ENCODE measurements around the gene WWC2. TPM values are rescaled to one million over a fixed set of nuclear protein-coding genes. Genes with fewer than 3 reads are reported as not detected.

Gene WWC2
- polyA plus RNA-seq, 1 experiment: 32.0 TPM

DNA sequence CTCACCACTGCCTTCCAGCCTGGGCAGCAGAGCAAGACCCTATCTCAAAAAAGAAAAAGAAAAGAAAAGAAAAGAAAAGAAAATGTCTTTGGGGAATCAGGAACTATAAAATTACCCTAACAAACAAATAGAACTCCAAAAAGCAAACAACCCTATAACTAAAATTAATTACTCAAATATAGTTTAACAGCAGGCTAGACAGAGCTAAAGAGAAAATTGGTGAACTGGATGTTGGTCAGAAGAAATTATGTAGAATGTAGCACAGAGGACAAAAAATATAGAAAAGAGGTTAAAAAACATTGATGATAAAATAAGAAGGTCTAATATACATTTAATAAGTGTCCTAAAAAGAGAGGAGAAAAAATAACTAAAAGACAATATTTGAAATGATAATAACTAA is 27.8 kb upstream of the WWC2 start:
- TF ChIP-seq, protein P1, sequence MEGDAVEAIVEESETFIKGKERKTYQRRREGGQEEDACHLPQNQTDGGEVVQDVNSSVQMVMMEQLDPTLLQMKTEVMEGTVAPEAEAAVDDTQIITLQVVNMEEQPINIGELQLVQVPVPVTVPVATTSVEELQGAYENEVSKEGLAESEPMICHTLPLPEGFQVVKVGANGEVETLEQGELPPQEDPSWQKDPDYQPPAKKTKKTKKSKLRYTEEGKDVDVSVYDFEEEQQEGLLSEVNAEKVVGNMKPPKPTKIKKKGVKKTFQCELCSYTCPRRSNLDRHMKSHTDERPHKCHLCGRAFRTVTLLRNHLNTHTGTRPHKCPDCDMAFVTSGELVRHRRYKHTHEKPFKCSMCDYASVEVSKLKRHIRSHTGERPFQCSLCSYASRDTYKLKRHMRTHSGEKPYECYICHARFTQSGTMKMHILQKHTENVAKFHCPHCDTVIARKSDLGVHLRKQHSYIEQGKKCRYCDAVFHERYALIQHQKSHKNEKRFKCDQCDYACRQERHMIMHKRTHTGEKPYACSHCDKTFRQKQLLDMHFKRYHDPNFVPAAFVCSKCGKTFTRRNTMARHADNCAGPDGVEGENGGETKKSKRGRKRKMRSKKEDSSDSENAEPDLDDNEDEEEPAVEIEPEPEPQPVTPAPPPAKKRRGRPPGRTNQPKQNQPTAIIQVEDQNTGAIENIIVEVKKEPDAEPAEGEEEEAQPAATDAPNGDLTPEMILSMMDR (IDR thresholded peaks at IDR 0.05; ENCODE audit: insufficient read depth, low read depth, low read length): no peak
- no peaks in the 10 kb centered on the region for H3K27me3 ChIP-seq (ENCODE audit: control insufficient read depth, insufficient read depth, low read length)
- ChIA-PET POLR2A (no interaction called here), CTCF (interaction anchor here (1.7 to 12.8 kb wide), 3 partner anchors 134 to 192 kb away, joined by 3 to 183 read pairs (median 104); no protein-coding TSS in a partner anchor)
- DNase-seq (ENCODE audit: low read depth): no peak
- no peak overlapping the region for H3K4me3 ChIP-seq (ENCODE audit: low read depth, low read length)
- no peaks in the 10 kb centered on the region for H3K36me3 ChIP-seq (ENCODE audit: control insufficient read depth, insufficient read depth, low read length)

DNA sequence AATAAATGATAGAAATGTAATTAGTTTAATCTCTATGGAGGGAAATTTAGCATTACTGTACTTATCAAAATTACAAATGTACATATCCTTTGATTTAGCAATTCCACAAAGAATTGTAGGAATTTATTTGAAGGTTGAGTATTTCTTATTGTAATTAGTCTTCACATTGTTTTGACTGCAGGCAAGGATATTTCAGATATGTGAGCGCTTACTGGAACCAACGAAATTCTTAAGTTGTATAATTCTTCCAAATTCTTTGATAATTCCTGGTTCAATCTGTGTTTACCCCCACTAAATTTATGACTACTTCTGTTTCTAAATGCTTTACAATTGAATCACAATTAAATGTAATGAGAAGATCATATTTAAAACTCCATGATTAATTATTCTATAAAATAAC is 26.9 kb upstream of the WWC2 start:
- POLR2A ChIA-PET: no interaction called here
- CTCF ChIA-PET: interaction anchor here (4.4 to 12.8 kb wide), 4 partner anchors 133 to 191 kb away, joined by 26 to 183 read pairs (median 66); no protein-coding TSS in a partner anchor
- TF ChIP-seq, protein P1 (IDR thresholded peaks at IDR 0.05; ENCODE audit: insufficient read depth, low read depth, low read length): no peak
- DNase-seq (ENCODE audit: low read depth): no peak
- no peaks in the 10 kb centered on the region for H3K27me3 ChIP-seq (ENCODE audit: control insufficient read depth, insufficient read depth, low read length)
- H3K36me3 ChIP-seq (ENCODE audit: control insufficient read depth, insufficient read depth, low read length): no peaks in the 10 kb centered on the region
- H3K4me3 ChIP-seq (ENCODE audit: low read depth, low read length): no peak overlapping the region

DNA sequence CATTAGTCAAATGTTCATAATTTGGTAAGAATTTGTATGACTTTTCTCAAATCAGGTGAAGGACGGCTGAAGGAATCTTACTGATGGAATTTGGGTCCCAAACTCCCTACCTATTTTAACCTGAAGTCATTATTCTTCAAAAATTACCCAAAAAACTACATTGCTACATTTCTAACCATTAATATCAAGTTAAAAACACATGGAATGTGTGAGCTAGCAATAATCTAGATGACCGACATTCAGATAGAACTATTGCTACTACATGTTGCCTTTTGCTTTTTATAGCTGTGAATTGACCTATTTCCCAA is 25.3 kb upstream of the WWC2 start:
- CTCF ChIA-PET: interaction anchor here (0.6 to 12.8 kb wide), 19 partner anchors 9 to 333 kb away, joined by 3 to 183 read pairs (median 4); no protein-coding TSS in a partner anchor
- POLR2A ChIA-PET: interaction anchor here (0.5 kb wide), 1 partner anchor 13 kb away, joined by 5 read pairs; no protein-coding TSS in a partner anchor

DNA sequence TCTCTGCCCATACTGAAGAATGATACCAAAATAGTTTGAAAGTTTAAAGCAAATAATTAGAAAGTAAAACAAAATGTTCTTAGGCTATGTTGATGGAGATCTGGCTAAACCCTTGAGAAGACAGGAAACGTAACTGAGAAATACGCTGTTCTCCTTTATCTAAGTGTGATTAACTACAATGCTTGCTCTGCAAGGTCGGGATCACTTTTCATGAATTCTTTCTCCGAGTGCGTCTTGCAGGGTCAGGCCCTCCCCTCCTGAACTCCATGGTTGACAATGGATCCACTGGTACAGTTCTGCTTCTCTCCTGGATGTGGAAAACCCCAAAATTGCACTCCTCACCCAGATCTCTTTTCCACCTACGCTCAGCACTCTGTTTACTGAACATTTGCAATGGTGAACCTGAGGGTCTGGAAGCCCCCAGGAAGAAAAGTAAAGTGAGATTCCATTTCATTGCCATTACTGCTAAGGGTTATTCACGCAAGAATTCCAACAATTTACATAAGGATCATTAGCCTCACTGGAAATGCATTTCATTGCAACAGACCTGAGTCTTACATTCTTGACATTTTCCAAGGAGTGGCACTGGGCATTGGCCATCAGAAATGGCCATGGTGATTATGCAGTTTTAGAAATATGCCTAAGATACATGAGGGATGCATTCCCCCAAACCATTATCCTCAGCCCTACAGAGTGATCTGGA is 24.6 kb upstream of the WWC2 start:
- POLR2A ChIA-PET: interaction anchor here (0.5 kb wide), 1 partner anchor 13 kb away, joined by 5 read pairs; no protein-coding TSS in a partner anchor

More for the DNA sequence above, 25.3 kb upstream of the WWC2 start:
- TF ChIP-seq, protein P1 (IDR thresholded peaks at IDR 0.05; ENCODE audit: insufficient read depth, low read depth, low read length): no peak
- no peak for DNase-seq (ENCODE audit: low read depth)
- no peaks in the 10 kb centered on the region for H3K36me3 ChIP-seq (ENCODE audit: control insufficient read depth, insufficient read depth, low read length)
- H3K27me3 ChIP-seq (ENCODE audit: control insufficient read depth, insufficient read depth, low read length): no peaks in the 10 kb centered on the region
- H3K4me3 ChIP-seq (ENCODE audit: low read depth, low read length): no peak overlapping the region

DNA sequence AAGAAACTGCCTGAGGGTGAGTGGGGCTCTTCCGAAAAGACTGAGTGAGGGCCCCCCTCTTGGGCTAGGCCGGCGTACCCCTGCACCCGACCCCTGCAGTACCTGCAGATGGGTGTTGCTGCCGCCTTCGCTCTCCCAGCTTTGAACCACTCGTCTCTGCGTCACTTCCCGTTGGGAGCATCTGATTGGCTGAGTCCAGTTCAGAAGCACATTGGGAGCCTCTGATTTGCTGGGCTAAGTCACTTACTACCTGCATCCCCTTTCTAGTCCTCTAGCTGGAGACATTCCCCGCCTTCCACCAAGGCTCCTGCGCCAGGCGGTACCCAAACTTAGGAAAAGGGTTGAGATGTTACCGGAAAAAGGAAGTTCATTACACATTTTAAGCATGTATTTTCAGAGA is 20.4 kb upstream of the WWC2 start:
- ChIA-PET POLR2A (no interaction called here), CTCF (interaction anchor here (12.8 kb wide), 1 partner anchor 174 kb away, joined by 183 read pairs; no protein-coding TSS in a partner anchor)
- Histone ChIP-seq H3K27me3 (ENCODE audit: control insufficient read depth, insufficient read depth, low read length) (no peaks in the 10 kb centered on the region), H3K4me3 (ENCODE audit: low read depth, low read length) (no peak overlapping the region), H3K36me3 (ENCODE audit: control insufficient read depth, insufficient read depth, low read length) (no peaks in the 10 kb centered on the region)
- DNase-seq (ENCODE audit: low read depth): no peak
- TF ChIP-seq, protein P1 (IDR thresholded peaks at IDR 0.05; ENCODE audit: insufficient read depth, low read depth, low read length): no peak

More for the DNA sequence above, 24.6 kb upstream of the WWC2 start:
- no peak for DNase-seq (ENCODE audit: low read depth)
- Histone ChIP-seq H3K36me3 (ENCODE audit: control insufficient read depth, insufficient read depth, low read length) (no peaks in the 10 kb centered on the region), H3K4me3 (ENCODE audit: low read depth, low read length) (no peak overlapping the region), H3K27me3 (ENCODE audit: control insufficient read depth, insufficient read depth, low read length) (no peaks in the 10 kb centered on the region)
- CTCF ChIA-PET: interaction anchor here (0.8 to 12.8 kb wide), 16 partner anchors 10 to 333 kb away, joined by 3 to 183 read pairs (median 4); no protein-coding TSS in a partner anchor
- TF ChIP-seq, protein P1 (IDR thresholded peaks at IDR 0.05; ENCODE audit: insufficient read depth, low read depth, low read length): no peak

Data from BJ (cell line).